A549 (cell line): ENCODE measurements around the gene F11. TPM values are rescaled to one million over a fixed set of nuclear protein-coding genes. Genes with fewer than 3 reads are reported as not detected.

Experiments used
- ATAC-seq, 2 experiments: fragments of 200-7000 bp in 1 of 2; fragments of >200 bp in 1 of 2; cut with Nextera tagmentation in 1 of 2; cut with Tn5 transposase in 1 of 2; 3 replicates each; pipeline versions ENCODE4 v1.8.0 to v1.9.1; 2018 to 2020; ENCODE audit warnings: mild to moderate bottlenecking in 1 of 2, moderate library complexity in 1 of 2
- CTCF ChIA-PET: fragments of 300-600 bp; sonication (Branson Sonifier 250); formaldehyde crosslinking; extraction: SDS; loops from one replicate; lab custom pipeline; 2021; ENCODE audit warnings: antibody characterized with exemption, inconsistent platforms; lab: Yijun Ruan, JAX
- POLR2A ChIA-PET: fragments of 350-600 bp; formaldehyde crosslinking; extraction: SDS; loops from one replicate; lab custom pipeline; 2021; ENCODE audit warnings: antibody characterized with exemption, inconsistent platforms; lab: Yijun Ruan, JAX
- DNase-seq, 2 experiments: peaks; one replicate each; pipeline versions ENCODE4 v3.0.0 to v3.0.0-alpha.2; 2011 to 2016; ENCODE audit warnings: low read depth in 1 of 2, low spot score in 1 of 2
- FAIRE-seq: peaks from 2 replicates; lab custom pipeline; 2011; peaks lifted over from hg19 to GRCh38; lab: Jason Lieb, UNC
- H3K27ac ChIP-seq, 2 experiments: fragments of >200 bp; sonication (Bioruptor Twin); formaldehyde crosslinking; 3 replicates each; pipeline ENCODE4 v1.5.1; 2016 to 2017
- H3K4me1 ChIP-seq: fragments of >200 bp; sonication (Bioruptor Twin); formaldehyde crosslinking; 3 replicates; pipeline ENCODE4 v1.6.1; 2016
- H3K4me2 ChIP-seq: fragments of >200 bp; sonication (Bioruptor Twin); formaldehyde crosslinking; 3 replicates; pipeline ENCODE4 v1.6.1; 2016
- H3K4me3 ChIP-seq: fragments of >200 bp; sonication (Bioruptor Twin); formaldehyde crosslinking; 3 replicates; pipeline ENCODE4 v1.5.1; 2016
- H3K9me3 ChIP-seq: fragments of >200 bp; sonication (Bioruptor Twin); formaldehyde crosslinking; 3 replicates; pipeline ENCODE4 v1.6.1; 2016
- ATOH8 ChIP-seq: fragments of 250-450 bp; sonication (Bioruptor Pico); IDR thresholded peaks from 2 replicates; pipeline ENCODE4 v1.5.0; 2020; ENCODE audit warnings: low read depth, mild to moderate bottlenecking, moderate library complexity
- BHLHE40 ChIP-seq: IDR thresholded peaks from 2 replicates; pipeline ENCODE4 v1.6.1; 2012; ENCODE audit warnings: low read depth, low read length, inconsistent platforms
- CEBPB ChIP-seq, 2 experiments: fragments of >200 bp in 1 of 2; sonication (Bioruptor Twin) in 1 of 2; formaldehyde crosslinking in 1 of 2; IDR thresholded peaks; 2 replicates each; pipeline ENCODE4 v1.6.1; 2012 to 2016
- CTCF ChIP-seq: fragments of >200 bp; sonication (Bioruptor Twin); formaldehyde crosslinking; IDR thresholded peaks from 3 replicates; pipeline ENCODE4 v1.5.1; 2016
- EHMT2 ChIP-seq: fragments of 200-600 bp; sonication (generic); IDR thresholded peaks from 2 replicates; pipeline ENCODE4 v1.6.1; 2016; ENCODE audit warnings: antibody characterized with exemption, low read depth, mild to moderate bottlenecking, moderate library complexity
- EP300 ChIP-seq, 2 experiments: fragments of >200 bp; sonication (Bioruptor Twin); formaldehyde crosslinking; IDR thresholded peaks; 2 replicates in 1 of 2; 3 replicates in 1 of 2; pipeline ENCODE4 v1.6.1; 2016 to 2017
- ESRRA ChIP-seq: fragments of 150-350 bp; IDR thresholded peaks from 2 replicates; pipeline ENCODE4 v1.6.1; 2014; ENCODE audit warnings: mild to moderate bottlenecking, low read length, borderline replicate concordance
- GATA3 ChIP-seq: IDR thresholded peaks from 2 replicates; pipeline ENCODE4 v1.6.1; 2012; ENCODE audit warnings: borderline replicate concordance
- JUNB ChIP-seq: fragments of >200 bp; sonication (Bioruptor Twin); formaldehyde crosslinking; IDR thresholded peaks from 2 replicates; pipeline ENCODE4 v1.6.1; 2016
- MAFK ChIP-seq: fragments of 450-650 bp; IDR thresholded peaks from 2 replicates; pipeline ENCODE4 v1.6.1; 2014; ENCODE audit not compliant: partially characterized antibody
- MAX ChIP-seq: IDR thresholded peaks from 2 replicates; pipeline ENCODE4 v1.6.1; 2012
- MYC ChIP-seq: IDR thresholded peaks from 2 replicates; pipeline ENCODE4 v1.6.1; 2012; ENCODE audit warnings: mild to moderate bottlenecking, inconsistent platforms, low read length, improper control_type of control experiment, borderline replicate concordance
- PBX3 ChIP-seq: IDR thresholded peaks from 2 replicates; pipeline ENCODE4 v1.6.1; 2012
- PHF8 ChIP-seq: fragments of 200-600 bp; sonication (generic); IDR thresholded peaks from 2 replicates; pipeline ENCODE4 v1.6.1; 2016; ENCODE audit warnings: low read depth, mild to moderate bottlenecking, antibody characterized with exemption, moderate library complexity, borderline replicate concordance
- RARB ChIP-seq: fragments of 250-450 bp; sonication (Bioruptor Pico); IDR thresholded peaks from 2 replicates; pipeline ENCODE4 v1.8.0; 2021; ENCODE audit warnings: mild to moderate bottlenecking, moderate library complexity
- RCOR1 ChIP-seq: fragments of 150-350 bp; IDR thresholded peaks from 2 replicates; pipeline ENCODE4 v1.6.1; 2014; ENCODE audit warnings: antibody characterized with exemption, low read length, low read depth
- REST ChIP-seq: fragments of 200-600 bp; sonication (generic); IDR thresholded peaks from 2 replicates; pipeline ENCODE4 v1.6.1; 2016; ENCODE audit warnings: antibody characterized with exemption, mild to moderate bottlenecking, moderate library complexity
- SREBF2 ChIP-seq: fragments of 450-650 bp; IDR thresholded peaks from 2 replicates; pipeline ENCODE4 v1.6.1; 2014; ENCODE audit warnings: mild to moderate bottlenecking, moderate library complexity
- ZC3H11A ChIP-seq: fragments of 450-650 bp; IDR thresholded peaks from 2 replicates; pipeline ENCODE4 v1.6.1; 2014; ENCODE audit warnings: antibody characterized with exemption, mild to moderate bottlenecking
- ZNF302 ChIP-seq: fragments of 250-450 bp; sonication (Bioruptor Pico); IDR thresholded peaks from 2 replicates; pipeline ENCODE4 v1.9.0; 2021; ENCODE audit warnings: inconsistent platforms, mild to moderate bottlenecking, moderate library complexity
- WGBS: methylation state at CpG from one replicate; pipeline ENCODE4 v1.1.6; 2017; ENCODE audit errors: missing lambda C conversion rate; 5-methylcytosine and 5-hydroxymethylcytosine counted together
- polyA plus RNA-seq, 4 experiments: library from polyadenylated mRNA; depleted of rRNA in 3 of 4; stranded (reverse); fragments of >200 nt; fragmentation: RNase III in 1 of 4; extraction: RNeasy Plus Mini Kit Qiagen cat#74134 plus additional on column Dnase treatment in 1 of 4; gene quantifications; 2 replicates in 3 of 4; 3 replicates in 1 of 4; pipeline ENCODE4 v1.2.3, GENCODE V29; 2011 to 2017

The F11 gene
- polyA plus RNA-seq, 2 of the 4 experiments (the other 2 are of a cell fraction): not detected

- POLR2A ChIA-PET: no interaction called here
- Histone ChIP-seq H3K9me3 (no peaks in the 10 kb centered on the region), H3K4me1 (no peaks in the 10 kb centered on the region), H3K4me2 (no peak overlapping the region), H3K4me3 (no peak overlapping the region), H3K27ac (no peak overlapping the region)
- DNase-seq (no peak), ATAC-seq (no peak), FAIRE-seq (no peak)
- whole genome bisulfite sequencing: 52% methylated on average over 3 of the region's 3 CpGs
- CTCF ChIA-PET: no interaction called here
- TF ChIP-seq RCOR1 (no peak), JUNB (no peak), CTCF (no peak), ZC3H11A (no peak), EHMT2 (no peak), ESRRA (no peak), MAX (no peak), EP300 (IDR thresholded peaks at IDR 0.05) (no peak), GATA3 (no peak)
These were observed 60.4 kb downstream of the F11 start for GRCh38 chr4:186326391-186326790.

- Histone ChIP-seq H3K4me1 (no peaks in the 10 kb centered on the region), H3K4me2 (no peak overlapping the region), H3K9me3 (no peaks in the 10 kb centered on the region; the same call in 2 of the 3 replicates), H3K4me3 (no peak overlapping the region), H3K27ac (no peak overlapping the region)
- ATAC-seq: no peak
- no peak for DNase-seq
- ChIA-PET CTCF (no interaction called here), POLR2A (no interaction called here)
- no peak for FAIRE-seq
- TF ChIP-seq REST (no peak), RARB (CRISPR knock-in tag) (no peak), PHF8 (no peak), PBX3 (no peak), MAFK (no peak), EP300 (IDR thresholded peaks at IDR 0.05) (no peak), BHLHE40 (no peak), SREBF2 (no peak), ATOH8 (CRISPR knock-in tag) (no peak), MYC (no peak), CEBPB (IDR thresholded peaks at IDR 0.05) (no peak), ZNF302 (CRISPR knock-in tag) (no peak)
- WGBS: 94% methylated on average over 13 of the region's 15 CpGs
These were observed 63.4 kb downstream of the F11 start for GRCh38 chr4:186329372-186329771.
